ENCODE measurements around the gene ITGB8. TPM values are rescaled to one million over a fixed set of nuclear protein-coding genes. Genes with fewer than 3 reads are reported as not detected.

ITGB8 gene
- total and polyA plus RNA-seq, 4 donors, result 0.16 to 2.8 (median 0.51) TPM

- Histone ChIP-seq H3K9ac (ENCODE audit: low read depth in 1 of 2, low read length in 2 of 2) (no peak overlapping the region), H3K27me3 (ENCODE audit: control insufficient read depth in 4 of 4, insufficient read depth in 4 of 4, low read length in 3 of 4) (no peaks in the 10 kb centered on the region)
- 82% methylated on average over 2 of the region's 2 CpGs for WGBS
Measured at GRCh38 chr7:20395511-20395910, 64.8 kb downstream of the ITGB8 start.

GRCh38 chr7:20399521-20399920 lies 68.8 kb downstream of the ITGB8 start:
- DNase-seq (ENCODE audit: low spot score), result no peak

More at GRCh38 chr7:20395511-20395910, 64.8 kb downstream of the ITGB8 start:
- Histone ChIP-seq H3K36me3 (ENCODE audit: control insufficient read depth in 4 of 4, insufficient read depth in 3 of 4, low read depth in 1 of 4, low read length in 3 of 4) (no peaks in the 10 kb centered on the region), H3K9me3 (ENCODE audit: control insufficient read depth in 4 of 4, low read length in 3 of 4) (no peaks in the 10 kb centered on the region), H3K4me3 (ENCODE audit: low read depth in 1 of 3, low read length in 3 of 3) (no peak overlapping the region), H3K27ac (ENCODE audit: low read depth in 1 of 2, low read length in 2 of 2) (no peak overlapping the region), H3K4me1 (ENCODE audit: control insufficient read depth in 4 of 4, insufficient read depth in 4 of 4, low read length in 3 of 4) (no peaks in the 10 kb centered on the region)
- no peak for TF ChIP-seq HNF4G (IDR thresholded peaks at IDR 0.05)
- no peak for DNase-seq (ENCODE audit: low spot score)

More at GRCh38 chr7:20399521-20399920, 68.8 kb downstream of the ITGB8 start:
- 79% methylated on average over 2 of the region's 2 CpGs for WGBS
- Histone ChIP-seq H3K4me3 (ENCODE audit: low read depth in 1 of 3, low read length in 3 of 3) (no peak overlapping the region), H3K27me3 (ENCODE audit: control insufficient read depth in 4 of 4, insufficient read depth in 4 of 4, low read length in 3 of 4) (no peaks in the 10 kb centered on the region), H3K36me3 (ENCODE audit: control insufficient read depth in 4 of 4, insufficient read depth in 3 of 4, low read depth in 1 of 4, low read length in 3 of 4) (no peaks in the 10 kb centered on the region), H3K9me3 (ENCODE audit: control insufficient read depth in 4 of 4, low read length in 3 of 4) (peaks cover 0 to 1% (median 0%) of the 10 kb centered on the region in 4 donors), H3K27ac (ENCODE audit: low read depth in 1 of 2, low read length in 2 of 2) (no peak overlapping the region), H3K4me1 (ENCODE audit: control insufficient read depth in 4 of 4, insufficient read depth in 4 of 4, low read length in 3 of 4) (no peaks in the 10 kb centered on the region), H3K9ac (ENCODE audit: low read depth in 1 of 2, low read length in 2 of 2) (no peak overlapping the region)
- TF ChIP-seq TAF1 (conservative IDR thresholded peaks at IDR 0.05) (no peak), NR2F2 (IDR thresholded peaks at IDR 0.05) (no peak), FOXA2 (IDR thresholded peaks at IDR 0.05) (no peak), FOXA1 (IDR thresholded peaks at IDR 0.05) (no peak), SP1 (IDR thresholded peaks at IDR 0.05) (no peak), GABPA (IDR thresholded peaks at IDR 0.05 in 1 of 2, conservative IDR thresholded peaks at IDR 0.05 in 1 of 2) (no peak), EGR1 (IDR thresholded peaks at IDR 0.05; ENCODE audit: low read depth in 2 of 2) (no peak), RAD21 (IDR thresholded peaks at IDR 0.05) (no peak), RXRA (IDR thresholded peaks at IDR 0.05) (no peak), HNF4G (IDR thresholded peaks at IDR 0.05) (no peak), HNF4A (conservative IDR thresholded peaks at IDR 0.05) (no peak), ZBTB33 (IDR thresholded peaks at IDR 0.05) (no peak), MAX (IDR thresholded peaks at IDR 0.05) (no peak), REST (IDR thresholded peaks at IDR 0.05) (no peak)
